H1 (cell line): ENCODE measurements around the gene SLC1A6. TPM values are rescaled to one million over a fixed set of nuclear protein-coding genes. Genes with fewer than 3 reads are reported as not detected.

Source experiments
- HDAC2 ChIP-seq, 2 experiments: fragments of 300-600 bp in 1 of 2; sonication (generic) in 1 of 2; IDR thresholded peaks; 2 replicates each; pipeline ENCODE4 v1.6.1; 2011 to 2012; ENCODE audit warnings: low read depth in 2 of 2, low read length in 2 of 2, mild to moderate bottlenecking in 2 of 2, moderate library complexity in 2 of 2, borderline replicate concordance in 1 of 2, inconsistent platforms in 1 of 2
- YY1 ChIP-seq: IDR thresholded peaks from 2 replicates; pipeline ENCODE4 v1.6.1; 2011; ENCODE audit warnings: low read depth, mild to moderate bottlenecking, low read length
- polyA plus RNA-seq, 7 experiments: library from polyadenylated mRNA; depleted of rRNA in 3 of 7; stranded (reverse) in 5 of 7; unstranded in 2 of 7; fragments of >200 nt in 5 of 7; fragments of 200-250 nt in 2 of 7; gene quantifications; 1 replicate in 5 of 7; 2 replicates in 1 of 7; 4 replicates in 1 of 7; pipeline versions ENCODE4 v1.2.1 to v1.2.3, GENCODE V29; 2011 to 2013; ENCODE audit warnings: missing spikeins in 2 of 7, mixed read lengths in 2 of 7
- total RNA-seq: library from RNA; stranded (reverse); fragmentation: NEBNext Ultra II Directional; extraction: Animal tissue kit (Norgen Biotek cat#: 25700); gene quantifications from 2 replicates; pipeline ENCODE4 v1.2.1, GENCODE V29; 2021

The SLC1A6 gene
- total and polyA plus RNA-seq, 2 of the 8 experiments (the other 6 are each of a cell fraction or from before 2014, with no cell fraction given): 14.0 to 26.6 TPM

DNA sequence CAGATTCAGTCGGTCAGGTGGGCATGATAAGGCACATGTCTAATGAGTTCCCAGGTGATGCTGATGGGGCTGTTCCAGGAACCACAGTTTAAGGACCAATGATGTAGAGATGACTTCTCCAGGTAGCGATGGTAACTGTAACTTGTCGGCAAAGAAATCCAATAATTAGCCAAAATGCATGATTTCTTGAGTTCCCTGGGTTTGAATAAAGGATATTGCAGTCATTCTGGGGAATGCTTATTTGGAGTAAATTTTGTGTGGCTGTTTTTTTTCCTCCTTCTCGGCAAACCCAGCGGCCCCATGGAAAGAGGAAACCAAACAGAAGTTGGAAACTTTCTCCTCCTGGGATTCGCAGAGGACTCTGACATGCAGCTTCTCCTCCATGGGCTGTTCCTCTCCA is 38.5 kb downstream of the SLC1A6 start, which contains the start of gene OR7C2 (continued):
- TF ChIP-seq HDAC2 (IDR thresholded peaks at IDR 0.05; ENCODE audit: borderline replicate concordance in 1 of 2, low read depth in 2 of 2, low read length in 2 of 2) (no peak), YY1 (no peak)
